CD1c-positive myeloid dendritic cell (primary cell): ENCODE results near the gene TFF1.

Experiments
- DNase-seq: peaks from one replicate; pipeline ENCODE4 v3.0.0-alpha.2; 2016; ENCODE audit errors: extremely low spot score

TFF1 gene

DNA sequence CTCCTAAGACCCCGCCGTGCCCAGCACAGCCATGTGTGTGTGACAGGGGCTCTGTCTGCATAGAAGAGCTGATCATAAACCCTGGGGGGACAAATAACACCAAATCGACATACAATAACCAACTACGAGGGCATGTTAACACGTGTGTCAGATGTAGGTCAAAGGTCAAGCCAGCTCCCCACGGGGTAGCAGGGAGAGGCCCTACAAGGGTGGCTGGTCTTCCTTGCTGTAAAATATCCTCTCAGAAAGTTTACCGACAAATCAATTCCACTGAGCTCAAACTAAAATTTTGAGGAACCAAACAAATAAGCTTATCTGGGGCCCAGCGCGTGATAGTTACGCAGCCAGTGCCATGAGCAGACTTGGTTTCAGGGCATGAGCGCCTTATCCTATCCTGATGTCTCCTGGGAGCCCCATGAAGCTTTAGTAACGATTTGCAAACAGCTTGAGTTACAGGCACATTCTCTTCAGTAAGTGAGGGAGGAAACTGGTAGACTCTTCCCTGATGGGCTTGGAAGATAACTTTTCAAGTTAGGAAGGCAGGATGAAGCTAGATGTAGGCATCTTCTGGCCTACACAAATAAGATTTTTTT, 32.2 kb upstream of the TFF1 start:
- no peak for DNase-seq

DNA sequence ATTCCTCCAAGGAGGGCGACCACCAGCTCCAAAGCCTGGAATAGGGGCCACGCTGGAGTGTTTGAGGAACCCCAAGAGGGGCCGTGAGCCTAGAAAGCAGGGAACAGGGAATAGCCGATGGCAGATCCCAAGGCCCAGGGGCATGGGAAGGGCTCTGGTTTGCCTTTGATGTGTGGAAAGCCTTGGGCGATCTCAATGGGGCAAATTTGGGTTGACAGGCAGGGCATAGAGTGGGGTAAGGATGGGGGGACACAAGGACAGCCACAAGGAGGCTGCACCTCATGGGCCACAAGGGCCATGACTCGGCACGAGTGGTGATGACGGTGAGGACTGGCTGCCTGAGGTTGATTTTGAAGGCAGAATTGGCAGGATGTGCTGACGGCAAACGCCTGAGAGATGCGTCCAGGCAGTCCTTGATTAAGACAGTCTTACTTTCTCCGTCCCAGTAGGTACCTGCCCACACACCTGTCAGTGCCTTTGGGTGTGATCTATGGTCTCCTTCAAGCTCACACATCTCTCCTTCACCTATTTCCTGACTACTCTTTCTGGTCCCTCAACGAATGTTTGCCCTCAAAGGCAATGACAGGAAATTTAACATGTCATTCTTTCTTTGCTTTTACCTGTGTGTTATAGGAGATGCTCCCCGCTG, 31.5 kb upstream of the TFF1 start:
- DNase-seq: no peak

DNA sequence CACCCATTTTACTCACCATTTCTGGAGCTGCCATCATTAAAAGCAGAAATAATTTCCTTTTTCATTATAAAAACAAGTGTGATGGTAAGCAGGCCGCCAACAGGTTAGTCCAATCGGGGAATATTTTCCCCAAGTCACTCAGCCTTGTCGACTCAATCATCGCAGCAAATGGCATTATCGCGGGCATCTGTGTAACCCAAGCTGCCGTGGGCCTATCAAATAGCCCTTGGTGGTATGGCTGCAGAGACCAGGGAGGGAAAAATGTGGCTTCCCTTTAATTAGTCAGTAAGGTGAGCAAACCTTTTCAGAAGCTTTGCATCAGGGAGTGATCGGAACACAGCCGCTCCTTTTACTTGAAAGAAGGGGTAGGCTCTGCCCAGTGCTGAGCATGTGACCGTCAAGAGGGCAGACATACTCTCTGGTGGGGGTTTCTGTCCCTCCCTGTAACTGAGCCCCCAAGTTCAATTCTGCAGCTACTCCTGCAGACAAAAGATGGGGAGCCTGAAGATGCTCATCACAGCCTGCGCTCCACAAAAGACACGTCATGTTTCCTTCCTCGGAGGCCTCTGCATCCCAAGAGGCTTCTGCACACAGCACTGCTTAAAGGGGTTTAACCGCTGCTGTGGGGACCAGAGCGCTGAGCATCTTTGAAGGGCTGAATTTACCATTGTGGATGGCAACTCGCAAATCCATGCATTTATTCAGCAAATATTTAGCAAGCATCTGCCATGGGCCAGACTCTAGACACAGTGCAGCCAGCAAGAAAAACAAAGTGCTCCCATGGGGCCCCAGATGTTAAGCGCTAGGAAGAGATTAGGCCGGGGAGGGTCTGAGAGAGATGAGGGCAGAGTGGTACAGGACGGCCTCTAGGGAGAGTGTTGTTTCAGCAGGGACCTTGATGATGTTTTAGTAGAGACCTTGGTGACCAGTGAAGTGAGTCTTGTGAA, 30.7 kb upstream of the TFF1 start:
- DNase-seq: no peak

DNA sequence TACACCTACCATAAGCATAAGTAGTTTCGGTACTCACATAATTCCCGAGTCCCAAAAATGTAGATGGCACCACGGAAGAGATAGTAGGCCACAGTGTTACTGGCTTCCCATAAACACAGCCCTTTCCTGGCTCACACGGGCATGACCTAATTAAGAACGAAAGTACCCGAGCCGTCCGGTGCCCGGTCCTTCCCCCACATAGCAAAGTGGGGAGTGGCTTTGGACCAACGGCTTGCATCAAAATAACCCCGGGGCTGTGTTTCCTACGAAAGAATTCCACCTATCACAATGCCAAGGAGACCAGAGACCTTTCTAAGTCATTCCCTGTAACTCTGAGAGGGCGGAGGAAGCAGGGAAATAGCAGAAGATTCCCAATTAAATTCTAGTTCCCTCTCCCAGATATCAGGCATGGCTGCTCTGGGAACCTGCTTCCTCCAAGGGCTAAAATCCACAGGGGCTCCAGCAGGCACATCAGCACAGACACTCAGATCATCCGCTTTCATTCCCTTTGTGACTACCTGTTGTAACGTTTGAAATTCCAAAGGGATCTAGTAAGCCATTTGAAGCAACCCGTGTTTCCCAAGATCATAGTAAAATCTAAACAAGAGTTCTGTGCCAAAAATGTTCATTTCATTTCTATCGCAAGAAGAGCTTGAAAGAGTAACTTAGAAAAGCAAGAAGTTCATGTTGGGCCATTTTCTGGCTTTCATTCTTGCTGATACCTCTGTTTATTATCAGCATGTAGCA, 29.7 kb upstream of the TFF1 start, which contains the start of gene TMPRSS3:
TSS of gene TMPRSS3 (minus strand) at position 148 of the 747 bp plus-strand sequence. CDS start 635 bp downstream, outside the sequence.
- no peak for DNase-seq

DNA sequence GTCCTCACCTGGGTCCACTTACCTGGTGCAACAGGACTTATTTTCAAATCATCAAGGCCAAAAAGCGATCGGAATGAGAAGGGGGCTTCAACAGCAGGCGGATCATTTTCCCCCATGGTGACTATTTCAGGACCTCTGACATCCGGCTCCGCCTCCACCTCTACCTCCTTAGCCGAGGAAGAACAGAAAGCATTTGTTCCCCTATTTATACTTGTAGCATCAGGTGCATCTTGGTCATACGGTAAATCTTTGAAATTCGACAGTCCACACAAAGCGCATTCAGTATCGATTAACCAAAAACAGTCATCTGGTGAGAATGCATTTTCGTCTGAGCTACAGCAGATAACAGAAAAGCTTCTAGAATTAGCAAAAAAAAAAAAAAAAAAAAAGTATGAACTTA, 29.0 kb upstream of the TFF1 start:
- no peak for DNase-seq

DNA sequence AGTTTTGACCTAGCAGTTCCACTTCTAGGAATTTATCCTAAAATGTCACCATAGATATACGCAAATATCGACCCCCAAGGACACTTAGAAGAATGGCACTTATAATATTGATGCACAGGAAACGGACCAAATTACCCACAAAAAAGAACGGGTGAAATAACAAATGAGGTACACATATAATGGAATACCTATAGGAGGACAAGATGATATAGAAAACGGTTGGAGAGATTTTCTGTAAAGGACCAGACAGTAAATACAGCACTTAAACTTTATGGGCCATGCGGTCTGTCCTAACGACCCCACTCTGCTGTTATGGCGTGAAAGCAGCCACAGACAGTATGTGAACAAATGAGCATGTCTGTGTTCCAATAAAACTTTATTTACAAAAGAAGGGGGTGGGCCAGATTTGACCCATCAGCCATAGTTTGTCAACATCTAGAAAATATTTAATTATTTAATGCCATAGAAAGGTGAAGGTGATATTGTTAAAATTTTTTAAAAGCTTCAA, 27.2 kb upstream of the TFF1 start:
- no peak for DNase-seq

DNA sequence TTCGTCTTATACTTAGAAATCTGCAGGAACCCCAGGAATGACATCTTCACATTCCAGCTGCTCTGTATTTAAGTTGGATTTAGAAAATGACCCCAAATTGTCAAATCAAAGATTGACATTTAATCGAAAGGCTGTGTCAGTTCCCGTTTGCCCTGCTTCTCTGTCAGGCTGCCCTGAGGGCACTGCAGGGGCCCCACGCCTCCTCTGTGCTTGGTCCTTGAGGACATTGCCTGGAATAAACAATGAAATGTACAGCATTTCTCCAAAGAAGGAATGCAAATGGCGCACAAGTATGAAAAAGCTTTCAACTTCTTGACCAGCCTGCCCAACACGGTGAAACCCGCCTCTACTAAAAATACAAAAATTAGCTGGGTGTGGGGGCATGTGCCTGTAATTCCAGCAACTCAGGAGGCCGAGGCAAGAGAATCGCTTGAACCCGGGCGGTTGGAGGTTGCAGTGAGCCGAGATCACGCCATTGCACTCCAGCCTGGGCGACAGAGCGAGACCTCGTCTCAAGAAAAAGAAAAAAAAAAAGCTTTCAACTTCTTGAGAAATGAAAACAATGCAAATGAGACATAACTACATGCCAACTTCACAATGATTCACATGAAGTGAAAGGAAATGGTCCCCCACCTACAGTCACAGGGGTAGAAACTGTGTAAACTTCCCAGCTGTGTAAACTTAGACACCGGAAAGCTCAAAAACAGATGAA, 26.6 kb upstream of the TFF1 start:
- DNase-seq: no peak

DNA sequence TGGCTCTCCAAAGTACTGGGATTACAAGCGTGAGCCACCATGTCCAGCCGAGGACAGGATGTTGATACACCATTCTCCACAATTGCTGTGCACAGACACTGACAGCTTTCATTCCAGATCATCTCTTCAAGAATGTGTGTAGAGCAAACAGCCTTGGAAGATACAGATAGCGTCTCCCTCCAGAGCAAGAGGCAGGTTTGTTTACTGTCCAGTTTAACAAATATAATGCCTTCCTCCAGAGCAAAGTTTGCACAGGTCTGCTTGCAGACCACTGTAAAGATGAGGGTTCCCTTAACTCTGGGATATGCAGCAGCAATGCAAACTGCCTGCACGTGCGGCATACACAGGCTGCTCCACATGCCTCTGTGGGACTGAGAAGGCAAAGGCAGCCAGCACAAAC, 25.0 kb upstream of the TFF1 start:
- no peak for DNase-seq

DNA sequence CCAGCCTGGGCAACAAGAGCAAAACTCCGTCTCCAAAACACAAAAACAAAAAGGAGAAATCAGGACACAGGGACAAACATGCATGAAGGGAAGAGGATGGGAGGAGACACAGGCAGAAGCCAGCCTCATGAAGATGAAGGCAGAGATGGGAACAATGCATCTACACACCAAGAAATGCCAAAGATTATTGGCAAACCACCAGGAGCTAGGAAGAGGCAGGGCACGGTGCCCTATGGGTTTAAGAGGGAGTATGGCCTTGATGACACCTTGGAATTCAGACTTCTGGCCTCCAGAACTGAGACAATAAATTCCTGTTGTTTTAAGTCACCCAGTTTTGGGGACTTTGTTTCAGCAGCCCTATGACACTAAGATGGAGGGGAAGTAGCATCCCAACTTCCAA, 24.4 kb upstream of the TFF1 start:
- no peak for DNase-seq

DNA sequence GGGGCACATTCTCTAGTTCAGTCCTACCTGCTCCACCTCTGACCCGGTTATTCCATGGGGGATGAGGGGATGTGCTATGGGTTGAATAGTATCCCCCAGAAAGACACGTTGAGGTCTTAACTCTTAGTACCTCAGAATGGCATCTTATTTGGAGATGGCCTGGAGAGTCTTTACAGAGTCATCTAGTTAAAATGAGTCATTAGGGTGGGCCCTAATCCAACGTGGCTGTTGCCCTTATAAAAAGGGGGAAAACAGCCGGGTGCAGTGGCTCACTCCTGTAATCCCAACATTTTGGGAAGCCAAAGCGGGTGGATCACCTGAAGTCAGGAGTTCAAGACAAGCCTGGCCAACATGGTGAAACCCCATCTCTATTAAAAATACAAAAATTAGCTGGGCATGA, 23.9 kb upstream of the TFF1 start:
- DNase-seq: no peak

DNA sequence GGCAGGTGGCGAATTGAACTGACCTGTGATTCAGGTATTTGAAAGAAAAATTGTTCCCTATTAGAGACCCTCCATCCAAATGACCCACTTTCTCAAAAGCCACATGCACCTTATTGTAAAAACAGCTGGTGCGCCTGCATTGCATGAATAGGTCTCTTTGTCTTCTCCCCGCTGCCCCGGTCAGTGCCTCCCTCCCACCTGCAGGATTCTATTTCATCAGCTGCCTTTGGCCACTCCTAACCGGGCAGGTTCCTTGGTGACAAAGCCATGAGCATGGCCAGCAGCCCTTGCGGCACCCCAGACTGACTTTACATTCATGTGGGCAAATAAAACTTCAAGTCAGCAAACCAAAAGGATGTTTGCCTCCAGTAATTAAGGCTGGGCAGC, 23.1 kb upstream of the TFF1 start:
- no peak for DNase-seq

DNA sequence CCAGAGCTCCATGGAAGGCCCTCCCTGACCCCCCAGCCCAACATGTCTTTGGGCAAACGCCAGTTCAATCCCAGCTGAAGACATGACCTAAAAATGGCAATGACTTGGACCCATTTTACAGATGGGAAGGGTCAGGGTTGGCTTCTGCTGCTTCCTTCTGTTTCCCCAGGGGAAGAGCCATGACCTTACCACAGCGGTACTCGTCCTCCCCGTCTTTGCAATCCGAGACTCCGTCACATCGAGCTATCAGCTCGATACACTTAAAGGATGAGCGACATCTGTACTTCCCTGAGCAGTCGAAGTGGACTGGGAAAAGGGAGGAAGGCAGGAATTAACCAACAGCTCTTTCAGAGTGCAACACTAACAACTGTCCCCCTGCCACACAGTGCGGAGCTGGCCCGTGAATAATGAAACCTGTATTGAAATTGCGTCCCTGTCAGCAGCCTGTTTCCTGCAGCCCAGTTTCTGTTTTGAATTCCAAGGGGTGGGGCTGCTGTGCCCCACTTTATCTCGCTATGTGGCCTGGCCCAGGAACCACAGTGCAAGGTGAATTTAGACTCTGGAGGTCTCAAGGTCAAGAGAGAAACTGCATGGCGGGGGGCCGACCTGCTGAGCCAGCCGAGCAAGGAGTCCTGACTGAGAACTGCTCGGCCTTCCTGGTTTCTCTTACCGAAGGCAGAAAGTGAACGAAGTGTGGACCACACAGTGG, 22.6 kb upstream of the TFF1 start:
- DNase-seq: no peak

DNA sequence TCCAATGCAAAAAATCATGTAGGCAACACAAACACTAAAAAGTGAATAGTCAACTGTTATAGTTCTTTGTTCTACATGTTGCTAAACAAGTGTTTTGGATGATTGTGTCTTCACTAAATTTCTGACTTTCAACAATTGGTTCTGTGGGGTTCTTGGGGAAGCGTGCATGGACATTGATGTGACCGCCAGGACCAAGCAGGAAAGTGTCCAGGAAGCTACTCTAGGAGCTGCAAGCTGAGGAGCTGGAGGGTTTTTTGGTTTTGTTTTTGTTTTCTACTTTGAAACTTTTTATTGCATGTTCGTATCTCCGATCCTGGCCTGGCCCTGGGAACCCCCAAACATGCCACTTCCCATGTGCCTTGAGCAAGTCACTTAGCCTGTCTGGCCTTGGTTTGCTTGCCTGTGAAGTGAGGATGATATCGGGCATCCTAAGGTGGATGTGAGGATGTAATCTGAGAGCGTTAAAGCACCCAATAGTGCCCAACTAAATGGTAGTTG, 21.6 kb upstream of the TFF1 start:
- DNase-seq: no peak

DNA sequence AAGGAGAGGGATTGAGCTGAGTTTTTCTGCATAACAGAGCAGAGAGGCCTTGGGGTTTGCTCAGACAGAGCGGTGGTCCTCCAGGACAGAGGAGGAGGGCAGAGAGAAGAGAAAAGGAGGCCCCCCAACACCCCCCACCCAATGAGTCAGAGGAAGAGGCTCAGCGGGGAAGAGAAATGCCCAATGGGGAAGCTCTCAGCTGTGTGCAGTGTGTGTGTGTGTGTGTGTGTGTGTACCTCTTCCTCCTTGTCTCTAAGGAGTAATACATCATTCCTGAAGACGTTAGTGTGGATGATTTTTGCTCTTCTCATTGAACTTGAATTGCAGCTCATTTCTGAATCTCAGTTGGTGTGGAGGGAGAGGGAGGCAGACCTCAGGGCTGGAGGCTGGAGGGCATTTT, 20.8 kb upstream of the TFF1 start:
- DNase-seq: peak; percentile 45

DNA sequence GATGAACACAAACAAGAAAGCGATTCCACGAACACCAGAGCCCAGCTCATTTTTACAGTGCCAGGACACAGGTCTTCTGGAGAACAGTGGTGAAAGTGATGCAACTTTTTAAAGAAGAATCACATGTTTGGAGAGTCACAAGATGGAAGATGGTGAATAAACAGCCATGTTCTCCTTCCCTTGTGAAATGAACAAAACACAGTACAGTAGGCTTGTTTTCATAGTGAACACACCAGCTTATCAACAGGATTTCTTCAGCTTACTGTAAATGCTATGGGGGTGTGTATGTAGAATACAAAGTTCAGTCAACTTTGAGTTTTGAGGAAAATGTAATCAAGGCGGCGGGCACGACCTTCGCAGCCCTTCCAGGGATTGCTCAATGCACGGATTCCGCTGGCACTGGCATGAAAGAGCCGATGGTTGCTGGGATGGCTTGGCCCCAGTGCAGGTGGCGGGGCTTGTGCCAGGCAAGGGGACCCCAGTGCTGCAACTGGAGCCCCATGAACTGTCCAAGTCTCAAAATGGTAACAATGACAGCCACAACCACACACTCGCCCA, 19.8 kb upstream of the TFF1 start:
- DNase-seq: peak; percentile 31

DNA sequence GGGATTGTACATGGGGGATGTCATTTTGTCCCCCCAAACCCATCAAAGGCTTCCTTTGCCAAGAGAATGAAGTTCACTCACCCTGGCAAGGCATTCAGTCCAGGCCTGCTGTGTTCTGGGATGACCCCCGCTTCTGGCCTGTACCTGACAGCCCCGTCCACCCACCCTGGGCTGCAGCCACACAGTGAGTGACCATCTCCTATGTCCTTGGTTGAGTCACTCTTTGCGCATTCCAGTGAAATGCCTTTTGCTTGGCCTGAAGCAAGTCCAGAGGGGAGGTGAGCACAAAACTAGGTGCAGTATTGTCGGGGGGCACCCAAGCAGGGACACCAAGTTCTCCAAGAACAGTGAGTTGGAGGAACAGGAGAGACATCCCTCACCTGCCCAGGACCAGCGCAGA, 19.3 kb upstream of the TFF1 start:
- DNase-seq: no peak

DNA sequence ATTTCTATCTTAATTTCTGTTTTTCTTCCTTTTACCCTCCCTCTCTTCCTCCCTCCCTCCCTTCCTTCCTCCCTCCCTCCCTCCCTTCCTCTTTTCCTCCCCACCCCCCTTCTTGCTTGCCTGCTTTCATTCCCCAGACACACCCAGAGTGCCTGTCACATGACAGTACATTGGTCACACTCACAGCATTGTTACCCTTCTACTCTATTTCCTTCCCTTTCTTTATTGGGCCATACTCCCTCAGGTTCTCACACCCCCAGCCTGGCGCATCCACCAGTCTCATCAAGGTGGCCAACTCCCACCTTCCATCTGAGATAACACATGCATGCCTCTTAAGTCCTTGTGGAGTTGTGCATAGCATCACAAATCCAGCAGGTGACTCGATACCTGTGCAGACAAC, 18.7 kb upstream of the TFF1 start:
- DNase-seq: peak; percentile 15

DNA sequence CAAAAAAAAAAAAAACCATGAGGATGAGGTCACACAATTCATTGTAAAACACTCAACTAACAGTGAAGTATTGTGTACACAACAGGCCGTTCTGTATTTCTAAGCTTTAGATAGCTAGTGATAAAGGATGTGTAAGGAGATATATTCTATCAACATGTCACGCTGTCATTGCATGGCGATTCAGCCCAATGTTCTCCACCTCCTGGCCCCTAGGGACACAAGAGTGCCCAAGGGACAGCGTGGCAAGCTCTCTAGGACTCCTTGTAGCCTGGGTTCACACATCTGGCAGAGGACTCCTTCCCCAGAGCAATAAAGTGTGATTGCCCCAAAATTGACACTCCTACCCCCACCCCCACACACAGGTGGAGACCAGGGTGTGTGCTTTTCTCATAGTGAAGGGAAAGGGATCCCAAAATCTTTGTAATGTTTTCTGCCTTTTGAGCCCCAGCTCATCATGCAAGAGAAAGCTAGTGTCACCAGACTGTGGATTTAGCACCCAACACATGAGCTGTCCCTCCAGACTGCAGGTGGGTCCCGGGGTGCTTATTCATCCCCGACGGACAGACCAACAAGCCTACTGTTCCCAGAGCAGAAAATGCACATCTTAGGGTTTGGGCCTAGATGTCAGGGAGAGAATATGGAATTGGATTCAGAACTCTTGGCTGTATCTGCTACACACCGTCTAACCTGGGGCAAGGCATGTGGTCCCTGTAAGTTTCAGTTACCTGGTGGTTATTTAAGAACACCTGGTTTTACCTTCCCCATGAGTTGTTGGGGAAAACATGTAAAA, 18.0 kb upstream of the TFF1 start:
- DNase-seq: no peak

DNA sequence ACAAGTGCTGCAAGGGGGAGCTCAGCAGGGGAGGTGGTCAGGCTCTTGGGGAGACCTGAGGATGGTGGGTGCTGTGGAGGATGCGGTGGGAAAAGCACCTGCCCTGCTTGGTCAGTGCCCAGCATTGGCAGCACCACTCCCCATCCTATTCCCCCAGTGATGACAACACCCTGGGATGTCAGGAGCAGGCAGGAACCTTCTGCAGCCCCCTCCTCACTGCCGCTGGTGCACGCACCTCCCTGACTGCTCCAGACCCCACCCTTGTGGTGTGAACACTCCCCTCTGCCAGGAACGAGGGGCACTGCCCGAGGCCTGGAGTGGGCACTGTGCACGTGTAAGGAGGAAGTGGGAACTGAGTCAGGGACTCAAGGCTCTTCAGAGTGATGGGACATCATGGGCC, 17.0 kb upstream of the TFF1 start:
- no peak for DNase-seq
